Liver (tissue), 9 donors: ENCODE results near the gene VGLL3. TPM values are rescaled to one million over a fixed set of nuclear protein-coding genes. Genes with fewer than 3 reads are reported as not detected.

ENCODE experiments used
- DNase-seq: peaks from one replicate; pipeline ENCODE4 v3.0.0-alpha.2; 2017; ENCODE audit warnings: low spot score
- H3K27ac ChIP-seq, 2 donors: one replicate each; pipeline ENCODE4 v1.7.0; 2013; ENCODE audit warnings: inconsistent platforms in 2 of 2, low read length in 2 of 2, control low read depth in 1 of 2, low read depth in 1 of 2, mild to moderate bottlenecking in 1 of 2
- H3K27me3 ChIP-seq, 4 donors: one replicate each; pipeline versions ENCODE4 v1.6.1 to v1.7.0; 2013; ENCODE audit warnings: low read length in 3 of 4, inconsistent platforms in 1 of 4, mild to moderate bottlenecking in 1 of 4, moderate library complexity in 1 of 4; ENCODE audit not compliant: control insufficient read depth in 4 of 4, insufficient read depth in 4 of 4
- H3K36me3 ChIP-seq, 4 donors: one replicate each; pipeline versions ENCODE4 v1.6.1 to v1.7.0; 2013; ENCODE audit warnings: low read length in 3 of 4, mild to moderate bottlenecking in 3 of 4, low read depth in 1 of 4, moderate library complexity in 1 of 4; ENCODE audit not compliant: control insufficient read depth in 4 of 4, insufficient read depth in 3 of 4
- H3K4me1 ChIP-seq, 4 donors: one replicate each; pipeline versions ENCODE4 v1.6.1 to v1.7.0; 2013; ENCODE audit warnings: low read length in 3 of 4, mild to moderate bottlenecking in 3 of 4, moderate library complexity in 1 of 4; ENCODE audit not compliant: control insufficient read depth in 4 of 4, insufficient read depth in 4 of 4
- H3K4me3 ChIP-seq, 3 donors: one replicate each; pipeline versions ENCODE4 v1.6.1 to v1.7.0; 2013; ENCODE audit warnings: low read length in 3 of 3, control low read depth in 1 of 3, low read depth in 1 of 3, mild to moderate bottlenecking in 1 of 3
- H3K9ac ChIP-seq, 2 donors: one replicate each; pipeline ENCODE4 v1.7.0; 2013; ENCODE audit warnings: low read length in 2 of 2, mild to moderate bottlenecking in 2 of 2, moderate library complexity in 2 of 2, control low read depth in 1 of 2, low read depth in 1 of 2
- H3K9me3 ChIP-seq, 4 donors: one replicate each; pipeline versions ENCODE4 v1.6.1 to v1.7.0; 2013; ENCODE audit warnings: low read length in 3 of 4; ENCODE audit not compliant: control insufficient read depth in 4 of 4
- EGR1 ChIP-seq, 2 donors: IDR thresholded peaks; 2 replicates each; pipeline ENCODE4 v1.6.1; 2016 to 2018; ENCODE audit warnings: antibody characterized with exemption in 2 of 2, low read depth in 2 of 2
- FOXA2 ChIP-seq: IDR thresholded peaks from 2 replicates; pipeline ENCODE4 v1.6.1; 2016; ENCODE audit warnings: antibody characterized with exemption
- GABPA ChIP-seq, 2 donors: IDR thresholded peaks in 1 of 2; conservative IDR thresholded peaks in 1 of 2; 2 replicates each; pipeline ENCODE4 v1.6.1; 2016; ENCODE audit warnings: antibody characterized with exemption in 2 of 2, mild to moderate bottlenecking in 1 of 2, moderate library complexity in 1 of 2
- HNF4A ChIP-seq, 2 donors: conservative IDR thresholded peaks; 2 replicates each; pipeline ENCODE4 v1.6.1; 2016; ENCODE audit warnings: antibody characterized with exemption in 2 of 2, mild to moderate bottlenecking in 2 of 2
- HNF4G ChIP-seq: IDR thresholded peaks from 2 replicates; pipeline ENCODE4 v1.6.1; 2016; ENCODE audit warnings: antibody characterized with exemption
- JUND ChIP-seq, 2 donors: IDR thresholded peaks; 2 replicates each; pipeline ENCODE4 v1.6.1; 2016; ENCODE audit warnings: antibody characterized with exemption in 2 of 2
- NR2F2 ChIP-seq: IDR thresholded peaks from 2 replicates; pipeline ENCODE4 v1.6.1; 2016; ENCODE audit warnings: antibody characterized with exemption
- RAD21 ChIP-seq, 2 donors: IDR thresholded peaks; 2 replicates each; pipeline ENCODE4 v1.6.1; 2016; ENCODE audit warnings: antibody characterized with exemption in 2 of 2, mild to moderate bottlenecking in 2 of 2
- RXRA ChIP-seq, 2 donors: IDR thresholded peaks; 2 replicates each; pipeline ENCODE4 v1.6.1; 2017 to 2018; ENCODE audit warnings: antibody characterized with exemption in 2 of 2, mild to moderate bottlenecking in 1 of 2
- SP1 ChIP-seq: IDR thresholded peaks from 2 replicates; pipeline ENCODE4 v1.6.1; 2018; ENCODE audit warnings: antibody characterized with exemption, mild to moderate bottlenecking
- TAF1 ChIP-seq: conservative IDR thresholded peaks from 2 replicates; pipeline ENCODE4 v1.6.1; 2016; ENCODE audit warnings: antibody characterized with exemption, mild to moderate bottlenecking
- YY1 ChIP-seq: IDR thresholded peaks from 2 replicates; pipeline ENCODE4 v1.6.1; 2016; ENCODE audit warnings: antibody characterized with exemption, mild to moderate bottlenecking
- WGBS: extraction: QIAGEN DNeasy Blood & Tissue Kit; methylation state at CpG from one replicate; pipeline ENCODE4 v1.1.7; 2013; 5-methylcytosine and 5-hydroxymethylcytosine counted together
- polyA plus RNA-seq, 2 donors: library from polyadenylated mRNA; stranded (reverse) in 1 of 2; unstranded in 1 of 2; fragments of 200-250 nt in 1 of 2; fragments of >200 nt in 1 of 2; fragmentation: Nextera tagmentation in 1 of 2; extraction: Ambion mirVana in 1 of 2; gene quantifications; one replicate each; pipeline versions ENCODE4 v1.2.1 to v1.2.3, GENCODE V29; 2013 to 2015
- total RNA-seq, 2 donors: library from RNA; depleted of rRNA; stranded (reverse); fragments of >200 nt; gene quantifications; one replicate each; pipeline ENCODE4 v1.2.3, GENCODE V29; 2014
- TF ChIP-seq, protein P1 (sequence below): fragments of 150-350 bp; IDR thresholded peaks from 2 replicates; pipeline ENCODE4 v1.5.1; 2017; ENCODE audit warnings: improper control_type of control experiment, low read depth, low read length; ENCODE audit not compliant: missing input control
- TF ChIP-seq, protein P2 (sequence below): IDR thresholded peaks from 2 replicates; pipeline ENCODE4 v1.6.1; 2016; ENCODE audit warnings: antibody characterized with exemption
- TF ChIP-seq, protein P3 (sequence below): IDR thresholded peaks from 2 replicates; pipeline ENCODE4 v1.6.1; 2016; ENCODE audit warnings: antibody characterized with exemption
- TF ChIP-seq, protein P4 (sequence below): IDR thresholded peaks from 2 replicates; pipeline ENCODE4 v1.6.1; 2016; ENCODE audit warnings: antibody characterized with exemption
- donor health status: healthy.
- donor health status: healthy.
- donor health status: healthy.
- donor health status: healthy.
- donor health status: healthy.

VGLL3 gene
- total and polyA plus RNA-seq, 4 donors = 0.08 to 1.3 (median 0.63) TPM

DNA sequence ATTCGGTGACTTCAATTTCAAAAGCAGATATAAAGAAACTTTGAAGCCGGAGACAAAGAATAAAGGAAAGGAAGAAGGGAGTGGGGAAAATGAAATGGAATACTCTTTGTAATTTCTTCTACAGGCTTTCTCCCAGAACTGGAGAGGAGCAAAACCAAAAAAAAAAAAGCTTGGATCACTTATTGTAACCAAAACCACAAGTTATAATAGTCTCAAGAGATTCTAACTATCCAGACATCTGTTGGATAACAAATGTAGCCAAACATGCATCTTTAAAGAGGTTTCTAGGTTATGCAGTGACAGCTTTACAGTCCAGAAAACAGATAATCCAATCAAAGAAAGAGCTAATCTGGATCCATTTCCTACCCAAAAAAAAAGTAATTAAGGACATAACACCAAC, 36.2 kb downstream of the VGLL3 start:
- TF ChIP-seq, protein P1, sequence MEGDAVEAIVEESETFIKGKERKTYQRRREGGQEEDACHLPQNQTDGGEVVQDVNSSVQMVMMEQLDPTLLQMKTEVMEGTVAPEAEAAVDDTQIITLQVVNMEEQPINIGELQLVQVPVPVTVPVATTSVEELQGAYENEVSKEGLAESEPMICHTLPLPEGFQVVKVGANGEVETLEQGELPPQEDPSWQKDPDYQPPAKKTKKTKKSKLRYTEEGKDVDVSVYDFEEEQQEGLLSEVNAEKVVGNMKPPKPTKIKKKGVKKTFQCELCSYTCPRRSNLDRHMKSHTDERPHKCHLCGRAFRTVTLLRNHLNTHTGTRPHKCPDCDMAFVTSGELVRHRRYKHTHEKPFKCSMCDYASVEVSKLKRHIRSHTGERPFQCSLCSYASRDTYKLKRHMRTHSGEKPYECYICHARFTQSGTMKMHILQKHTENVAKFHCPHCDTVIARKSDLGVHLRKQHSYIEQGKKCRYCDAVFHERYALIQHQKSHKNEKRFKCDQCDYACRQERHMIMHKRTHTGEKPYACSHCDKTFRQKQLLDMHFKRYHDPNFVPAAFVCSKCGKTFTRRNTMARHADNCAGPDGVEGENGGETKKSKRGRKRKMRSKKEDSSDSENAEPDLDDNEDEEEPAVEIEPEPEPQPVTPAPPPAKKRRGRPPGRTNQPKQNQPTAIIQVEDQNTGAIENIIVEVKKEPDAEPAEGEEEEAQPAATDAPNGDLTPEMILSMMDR = no peak
- TF ChIP-seq, protein P2, sequence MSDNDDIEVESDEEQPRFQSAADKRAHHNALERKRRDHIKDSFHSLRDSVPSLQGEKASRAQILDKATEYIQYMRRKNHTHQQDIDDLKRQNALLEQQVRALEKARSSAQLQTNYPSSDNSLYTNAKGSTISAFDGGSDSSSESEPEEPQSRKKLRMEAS = no peak
- TF ChIP-seq EGR1 (IDR thresholded peaks at IDR 0.05; ENCODE audit: low read depth in 2 of 2) (no peak), FOXA2 (no peak), GABPA (IDR thresholded peaks at IDR 0.05 in 1 of 2, conservative IDR thresholded peaks at IDR 0.05 in 1 of 2) (no peak), RXRA (IDR thresholded peaks at IDR 0.05) (no peak), YY1 (no peak), HNF4A (conservative IDR thresholded peaks at IDR 0.05) (no peak)
- TF ChIP-seq, protein P3, sequence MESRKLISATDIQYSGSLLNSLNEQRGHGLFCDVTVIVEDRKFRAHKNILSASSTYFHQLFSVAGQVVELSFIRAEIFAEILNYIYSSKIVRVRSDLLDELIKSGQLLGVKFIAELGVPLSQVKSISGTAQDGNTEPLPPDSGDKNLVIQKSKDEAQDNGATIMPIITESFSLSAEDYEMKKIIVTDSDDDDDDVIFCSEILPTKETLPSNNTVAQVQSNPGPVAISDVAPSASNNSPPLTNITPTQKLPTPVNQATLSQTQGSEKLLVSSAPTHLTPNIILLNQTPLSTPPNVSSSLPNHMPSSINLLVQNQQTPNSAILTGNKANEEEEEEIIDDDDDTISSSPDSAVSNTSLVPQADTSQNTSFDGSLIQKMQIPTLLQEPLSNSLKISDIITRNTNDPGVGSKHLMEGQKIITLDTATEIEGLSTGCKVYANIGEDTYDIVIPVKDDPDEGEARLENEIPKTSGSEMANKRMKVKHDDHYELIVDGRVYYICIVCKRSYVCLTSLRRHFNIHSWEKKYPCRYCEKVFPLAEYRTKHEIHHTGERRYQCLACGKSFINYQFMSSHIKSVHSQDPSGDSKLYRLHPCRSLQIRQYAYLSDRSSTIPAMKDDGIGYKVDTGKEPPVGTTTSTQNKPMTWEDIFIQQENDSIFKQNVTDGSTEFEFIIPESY = no peak
- Histone ChIP-seq H3K36me3 (no peaks in the 10 kb centered on the region), H3K27me3 (no peaks in the 10 kb centered on the region), H3K27ac (no peak overlapping the region), H3K9ac (no peak overlapping the region), H3K9me3 (no peaks in the 10 kb centered on the region), H3K4me1 (no peaks in the 10 kb centered on the region), H3K4me3 (no peak overlapping the region)
- DNase-seq = no peak
- WGBS = 84% methylated on average over 2 of the region's 2 CpGs

DNA sequence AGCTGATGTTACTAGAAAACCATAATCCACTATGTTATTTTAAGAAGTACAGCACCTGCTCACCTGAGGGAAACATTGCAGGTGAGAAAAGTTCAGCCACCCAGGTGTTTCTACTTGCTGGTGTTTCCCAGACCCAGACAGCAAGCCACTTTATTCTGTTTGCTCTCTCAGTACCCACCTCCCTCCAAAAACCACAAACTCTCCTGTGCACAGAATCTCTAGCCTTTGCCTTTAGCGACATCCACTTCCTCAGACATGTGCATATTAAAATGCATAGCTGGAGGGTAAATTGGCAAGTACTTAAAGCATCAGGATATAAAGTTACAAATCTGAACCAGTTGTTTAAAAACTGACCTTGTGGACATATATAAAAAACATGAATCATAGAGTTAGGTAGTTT, 36.7 kb downstream of the VGLL3 start:
- H3K4me3 ChIP-seq = no peak overlapping the region
- 61% methylated on average over 1 of the region's 1 CpG for WGBS
- DNase-seq = no peak

More for the DNA sequence above, 36.7 kb downstream of the VGLL3 start:
- H3K36me3 ChIP-seq = no peaks in the 10 kb centered on the region
- H3K27ac ChIP-seq = no peak overlapping the region
- H3K27me3 ChIP-seq = no peaks in the 10 kb centered on the region
- no peaks in the 10 kb centered on the region for H3K4me1 ChIP-seq
- TF ChIP-seq EGR1 (IDR thresholded peaks at IDR 0.05; ENCODE audit: low read depth in 2 of 2) = no peak
- TF ChIP-seq RXRA (IDR thresholded peaks at IDR 0.05) = no peak
- no peak for TF ChIP-seq SP1
- TF ChIP-seq, protein P1 = no peak
- no peak for TF ChIP-seq GABPA (IDR thresholded peaks at IDR 0.05 in 1 of 2, conservative IDR thresholded peaks at IDR 0.05 in 1 of 2)
- no peak for TF ChIP-seq NR2F2
- no peak for TF ChIP-seq TAF1
- TF ChIP-seq RAD21 (IDR thresholded peaks at IDR 0.05) = no peak
- no peak for TF ChIP-seq JUND (IDR thresholded peaks at IDR 0.05)
- TF ChIP-seq, protein P4, sequence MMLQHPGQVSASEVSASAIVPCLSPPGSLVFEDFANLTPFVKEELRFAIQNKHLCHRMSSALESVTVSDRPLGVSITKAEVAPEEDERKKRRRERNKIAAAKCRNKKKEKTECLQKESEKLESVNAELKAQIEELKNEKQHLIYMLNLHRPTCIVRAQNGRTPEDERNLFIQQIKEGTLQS = no peak
- no peak for TF ChIP-seq HNF4G
- H3K9me3 ChIP-seq = no peaks in the 10 kb centered on the region
- no peak overlapping the region for H3K9ac ChIP-seq
